Amygdala (tissue), 56 donors: ENCODE data around the gene GTF3C1.

Experiments used
- DNase-seq, 56 donors: peaks; one replicate each; lab custom pipeline; 2025; lab: John Stamatoyannopoulos, UW

The GTF3C1 gene

DNA sequence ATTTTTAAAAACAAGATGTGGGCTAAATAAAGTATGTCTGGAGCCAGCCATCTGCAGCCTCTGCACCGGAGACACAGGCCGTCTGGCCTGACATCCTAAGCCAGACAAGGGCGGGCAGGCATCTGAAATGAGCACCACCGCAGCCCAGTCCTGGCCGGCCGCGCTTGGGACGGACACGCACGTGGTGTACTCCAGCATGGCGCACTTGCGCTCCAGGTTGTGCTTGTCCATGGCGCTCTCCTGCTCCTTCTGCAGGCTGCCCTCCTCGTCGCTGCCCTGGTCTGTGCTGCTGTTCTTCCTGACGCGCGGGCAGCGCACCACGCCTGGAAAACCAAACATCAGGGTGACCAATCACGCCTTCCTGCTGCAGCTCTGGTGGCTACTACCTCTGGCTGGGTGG is 60.3 kb downstream of the GTF3C1 start:
- DNase-seq: no peak

DNA sequence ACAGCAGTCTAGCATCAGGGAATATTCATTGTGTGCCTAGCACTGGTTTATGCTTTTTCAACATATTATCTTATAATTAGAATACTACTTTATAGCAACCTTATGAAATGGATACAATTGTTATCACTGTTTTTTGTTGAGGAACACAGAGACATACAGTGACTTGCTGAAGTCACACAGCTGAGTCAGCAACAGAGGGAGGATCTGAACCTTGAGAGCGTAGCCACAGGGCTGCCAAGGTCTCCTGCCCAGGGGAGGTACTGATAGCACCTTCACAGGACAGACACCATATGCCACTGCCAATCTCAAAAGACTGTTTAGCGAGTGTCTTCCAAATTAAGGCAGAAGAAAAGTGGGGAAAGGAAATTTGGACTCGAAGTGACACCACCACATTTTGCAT is 63.0 kb downstream of the GTF3C1 start:
- no peak for DNase-seq

DNA sequence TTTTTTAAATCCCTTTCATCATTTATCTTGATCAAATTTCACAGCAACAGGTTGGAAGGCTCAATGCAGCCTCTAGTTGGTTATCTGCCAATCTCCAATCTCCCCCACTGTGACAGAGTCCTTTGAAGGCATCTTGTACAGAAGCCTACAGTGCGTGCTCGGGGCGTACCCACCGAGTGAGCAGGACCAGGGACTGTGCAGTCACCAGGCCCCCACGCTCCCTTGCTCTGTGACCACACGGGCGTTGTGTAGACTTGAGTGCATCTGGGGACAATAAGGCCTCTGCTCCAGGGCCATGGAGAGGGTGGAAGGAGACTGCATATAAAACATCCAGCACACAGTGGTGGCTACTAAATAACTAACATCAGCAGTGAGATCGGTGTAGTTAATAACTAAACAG is 63.4 kb downstream of the GTF3C1 start:
- no peak for DNase-seq

DNA sequence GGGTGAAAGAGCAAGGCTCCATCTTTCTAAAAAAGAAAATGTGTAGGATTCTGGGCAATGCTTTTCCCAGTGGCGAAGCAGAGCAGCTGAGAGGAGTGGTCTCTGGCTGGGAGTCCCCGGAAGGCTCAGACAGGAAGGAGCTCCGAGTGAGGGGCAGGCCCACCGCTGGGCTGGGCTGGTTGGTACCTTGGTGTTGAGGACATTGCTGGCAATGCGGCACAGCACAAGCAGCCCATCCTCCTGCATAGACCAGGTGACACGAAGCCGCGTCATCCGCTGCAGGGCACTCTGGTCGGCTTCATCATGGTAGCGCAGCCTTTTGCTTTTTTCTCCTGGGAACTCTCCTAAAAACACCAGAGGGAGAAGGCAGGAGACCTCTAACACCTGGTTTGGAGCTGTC is 63.9 kb downstream of the GTF3C1 start:
- DNase-seq: no peak

DNA sequence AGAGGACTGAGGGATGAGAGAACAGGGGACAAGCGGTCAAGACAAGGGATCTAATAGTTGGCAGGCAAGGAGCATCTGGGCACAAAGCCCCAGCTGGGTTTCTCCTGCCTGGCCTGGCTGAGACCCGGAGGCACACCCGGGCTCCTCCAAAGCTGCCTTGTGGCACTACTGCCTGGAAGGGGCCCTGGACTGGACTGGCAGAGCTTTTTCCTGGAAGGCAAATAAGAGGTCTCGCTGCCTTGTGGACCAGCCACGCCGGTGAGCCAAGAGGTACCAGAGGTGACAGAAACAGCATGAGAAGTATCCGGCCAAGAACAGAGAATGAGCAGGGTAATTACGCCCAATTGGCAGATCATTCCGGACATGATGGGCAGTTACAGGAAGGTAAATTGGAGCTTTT is 64.6 kb downstream of the GTF3C1 start:
- DNase-seq: peak in 2 of 56 donors; percentile 5 to 27

DNA sequence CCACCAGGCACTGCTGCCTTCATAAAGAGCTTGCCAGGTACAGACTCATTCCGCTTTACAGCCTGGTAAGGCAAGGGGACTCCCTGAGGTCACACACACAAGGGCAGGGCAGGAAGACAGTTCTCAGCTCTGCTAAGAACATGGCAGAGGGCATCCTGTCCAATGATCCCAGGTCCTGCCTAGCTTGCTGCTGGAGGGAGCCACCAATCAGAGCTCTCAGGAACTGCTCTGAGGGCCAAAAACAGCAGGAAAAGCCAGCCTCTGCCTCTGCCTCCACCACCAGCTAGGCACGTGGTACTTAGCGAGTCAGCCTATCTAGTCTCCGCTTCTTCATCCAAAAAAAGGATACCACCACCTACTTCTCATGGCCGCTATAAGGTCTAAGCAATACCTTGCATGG is 66.1 kb downstream of the GTF3C1 start:
- no peak for DNase-seq

DNA sequence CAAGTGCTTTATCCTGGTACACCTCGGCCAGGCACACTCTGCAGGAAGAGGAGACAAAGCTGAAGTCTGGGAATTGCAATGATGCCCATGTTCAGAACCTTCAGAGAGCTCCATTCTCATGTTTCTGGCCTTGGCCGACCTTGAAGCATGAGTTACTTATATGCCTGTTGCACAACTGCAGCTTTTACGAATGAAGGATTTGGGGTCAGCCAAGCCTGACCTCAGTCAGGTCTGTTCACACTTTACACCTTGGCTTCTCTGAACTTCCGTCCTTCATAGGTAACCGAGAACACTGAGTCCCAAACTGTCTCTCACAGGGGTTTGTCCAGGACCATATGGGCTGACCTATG is 66.7 kb downstream of the GTF3C1 start:
- DNase-seq: no peak

DNA sequence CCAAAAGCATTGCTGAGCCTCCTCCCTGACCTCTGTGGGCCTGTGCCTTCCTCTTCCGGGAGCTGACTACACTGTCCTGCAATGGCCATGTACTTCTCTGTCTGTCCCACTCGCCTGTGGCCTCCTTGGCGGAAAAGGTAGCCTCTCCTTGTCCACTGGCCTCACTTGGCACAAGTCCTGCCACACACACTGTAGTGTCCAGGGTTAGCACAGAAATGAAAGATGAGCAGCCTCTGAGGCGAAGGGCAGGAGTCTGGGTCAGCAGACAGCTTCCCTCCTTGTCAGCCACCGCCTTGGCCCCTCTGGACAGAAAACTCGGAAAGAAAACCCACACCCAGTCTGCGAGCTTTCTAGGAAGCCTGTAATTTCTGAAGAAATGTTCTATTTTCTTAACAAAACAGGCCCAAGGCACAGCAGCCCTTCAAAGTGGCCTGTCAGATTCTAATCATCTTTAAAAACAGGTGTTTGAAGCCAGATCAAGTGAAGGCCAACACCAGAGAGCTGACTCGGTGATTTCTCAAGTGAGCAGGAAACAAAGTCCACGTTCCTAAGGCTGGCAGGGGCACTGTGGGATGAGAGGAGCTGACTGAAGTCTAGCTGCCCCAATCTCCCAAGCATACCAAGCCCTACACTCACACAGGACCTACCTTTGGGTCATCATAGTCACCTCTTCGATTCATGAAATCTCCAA is 67.2 kb downstream of the GTF3C1 start:
- DNase-seq: no peak

DNA sequence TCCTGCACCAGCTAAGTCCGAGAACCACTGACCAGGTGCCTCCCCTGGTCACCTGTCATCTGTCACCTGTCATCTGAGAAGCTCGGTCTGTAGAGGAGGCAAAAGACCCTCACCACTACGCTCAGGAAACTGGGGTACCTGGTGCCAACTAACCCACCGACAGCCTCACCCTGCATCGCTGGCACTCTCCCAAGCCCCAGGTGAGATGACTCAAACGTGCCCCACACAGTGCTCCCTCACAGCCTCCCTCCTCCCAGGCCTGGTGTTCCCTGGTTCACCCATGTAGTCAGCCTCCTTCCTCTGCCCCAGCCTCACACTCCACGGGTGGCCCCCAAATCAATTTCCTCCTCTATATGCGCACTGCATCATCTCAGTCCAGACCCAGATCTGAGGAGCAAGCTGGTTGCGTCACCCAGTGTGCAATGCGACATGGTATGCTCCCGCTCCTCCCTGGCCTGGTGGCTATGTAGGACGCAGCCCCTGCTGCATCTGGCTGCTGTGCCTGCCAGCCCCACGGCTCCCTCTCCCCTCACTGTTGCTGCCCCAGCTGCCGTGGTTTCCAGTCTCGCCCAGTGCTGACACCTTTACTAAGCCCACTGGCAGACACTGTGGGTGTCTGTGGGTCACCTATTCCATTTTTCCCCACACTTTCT is 68.3 kb downstream of the GTF3C1 start:
- DNase-seq: no peak

DNA sequence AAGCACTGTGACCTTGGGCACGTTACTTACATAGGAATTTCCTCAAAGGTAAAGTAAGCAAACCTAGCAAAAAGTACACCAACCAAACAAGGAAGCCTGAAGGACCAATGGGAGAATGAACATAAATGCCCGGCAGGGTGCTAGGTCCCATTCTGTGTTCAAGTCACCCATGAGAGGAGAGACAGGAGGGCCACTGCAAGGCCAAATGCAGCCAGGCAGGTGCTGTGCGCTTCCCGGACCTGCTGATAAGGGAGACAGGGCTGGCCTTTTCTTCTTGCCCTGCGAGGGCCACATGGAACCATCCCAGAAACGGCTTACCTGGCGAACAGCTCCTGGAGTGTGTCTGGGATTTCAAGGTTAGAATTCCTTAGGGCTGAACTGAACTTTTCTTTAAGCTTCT is 69.0 kb downstream of the GTF3C1 start:
- DNase-seq: no peak

DNA sequence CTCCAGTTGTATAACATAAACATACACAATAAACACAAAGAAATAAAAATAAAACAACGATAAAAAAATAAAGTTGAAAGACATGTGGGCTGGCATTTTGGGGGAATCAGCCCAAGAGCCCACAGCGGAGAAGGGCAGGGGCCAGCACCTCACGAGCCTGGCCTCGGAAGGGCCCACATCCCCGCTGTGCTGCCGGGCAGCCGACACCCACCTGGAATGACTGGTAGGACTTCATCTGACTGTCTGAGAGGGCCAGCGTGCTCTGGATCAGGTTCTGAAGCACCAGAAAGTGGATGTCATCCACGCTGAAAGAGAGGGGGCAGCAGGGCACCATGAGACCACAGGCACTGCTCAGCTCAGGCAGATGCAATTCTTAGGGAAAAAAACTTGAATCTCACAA is 73.5 kb downstream of the GTF3C1 start:
- DNase-seq: no peak

DNA sequence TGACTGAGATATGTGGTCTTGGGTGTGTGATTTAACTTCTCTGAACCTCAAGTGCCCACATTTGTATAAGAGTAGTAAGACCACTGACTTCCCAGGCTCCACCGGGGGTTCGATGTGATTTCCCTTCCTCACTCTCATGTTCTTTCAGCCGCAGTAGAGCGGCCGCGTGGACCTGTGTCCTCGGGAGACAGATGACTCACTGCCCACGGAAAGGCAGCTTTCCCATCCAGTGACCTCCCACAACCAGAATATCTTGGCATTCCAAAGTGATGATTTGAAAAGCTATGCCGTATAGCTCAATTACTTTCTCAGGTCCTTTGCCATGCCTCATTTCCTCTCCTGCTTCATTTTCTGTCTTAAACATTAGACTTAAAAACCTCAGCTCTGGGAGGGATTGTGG is 74.2 kb downstream of the GTF3C1 start:
- no peak for DNase-seq

DNA sequence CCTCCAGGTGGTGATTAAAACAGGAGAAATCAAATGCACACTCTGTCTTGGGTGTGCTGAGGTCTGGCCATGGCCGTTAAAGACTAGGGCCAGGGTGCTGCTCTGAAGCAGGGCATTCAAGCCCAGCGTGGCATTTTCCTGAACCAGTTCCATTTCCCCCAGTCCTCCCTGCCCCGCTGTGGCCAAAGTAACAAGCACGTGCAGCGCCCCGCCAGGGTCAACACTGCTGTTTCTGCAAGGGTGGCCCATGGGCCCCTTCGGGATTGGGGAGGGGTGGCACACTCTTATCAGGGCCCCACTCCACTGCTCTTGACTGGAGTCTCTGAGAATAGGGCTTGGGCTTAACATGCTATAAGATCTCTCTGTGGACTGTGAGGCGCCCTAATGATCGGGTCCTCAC is 74.8 kb downstream of the GTF3C1 start:
- DNase-seq: no peak

DNA sequence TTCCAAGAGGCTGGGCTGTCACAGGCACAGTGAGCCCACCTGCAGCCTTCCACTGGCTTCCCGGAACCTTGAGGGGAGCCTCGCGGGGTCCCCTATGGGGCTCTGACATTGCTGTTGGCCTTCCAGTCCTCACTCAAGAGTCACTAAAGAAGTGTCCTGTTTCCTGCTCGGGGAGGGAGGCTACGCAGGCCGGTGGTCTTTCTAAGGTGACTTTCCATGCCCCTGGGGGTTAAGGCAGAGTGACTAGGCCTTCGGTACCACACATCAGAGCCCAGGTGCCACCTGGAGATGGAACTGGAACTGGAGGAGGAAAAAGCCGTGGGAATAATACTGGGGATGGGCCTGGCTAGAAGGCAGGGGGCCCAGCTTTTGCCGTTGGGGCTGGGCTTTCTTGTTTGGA is 75.7 kb downstream of the GTF3C1 start:
- no peak for DNase-seq

DNA sequence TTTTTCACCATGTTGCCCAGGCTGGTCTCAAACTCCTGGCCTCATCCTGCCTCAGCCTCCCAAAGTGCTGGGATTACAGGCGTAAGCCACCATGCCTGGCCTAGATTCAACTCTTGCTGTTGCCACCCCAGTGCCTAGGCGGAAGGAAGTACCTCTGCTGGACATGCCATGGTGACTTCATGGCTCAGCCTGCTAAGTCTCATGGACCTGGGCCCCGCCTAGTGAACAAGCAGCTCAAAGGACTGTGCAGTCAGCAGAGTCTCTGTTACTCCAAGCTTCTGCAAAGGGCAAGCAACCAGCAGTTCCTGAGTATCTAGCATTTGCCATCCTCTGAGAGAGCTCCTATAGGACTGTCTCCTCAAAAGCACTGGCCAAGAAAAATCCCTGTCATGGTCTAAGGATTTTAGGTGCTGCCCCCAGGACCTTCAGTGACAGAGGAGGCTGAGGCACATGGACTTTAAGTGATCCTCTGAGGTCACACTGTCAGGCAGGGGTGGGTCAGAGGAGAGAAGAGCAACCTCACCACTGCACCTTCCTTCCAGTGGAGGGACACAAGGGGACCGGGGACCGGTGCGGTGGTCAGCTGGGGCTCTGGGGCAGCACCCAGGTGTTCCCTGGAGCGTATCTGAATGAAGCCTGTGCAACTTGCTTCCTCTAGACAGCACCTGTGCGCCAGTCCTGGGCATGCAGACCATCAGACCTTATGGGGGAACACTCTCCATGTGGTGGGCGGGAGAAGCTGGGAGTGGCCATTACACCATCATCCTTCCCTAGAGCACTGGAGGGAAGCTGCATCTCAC is 76.4 kb downstream of the GTF3C1 start:
- no peak for DNase-seq

DNA sequence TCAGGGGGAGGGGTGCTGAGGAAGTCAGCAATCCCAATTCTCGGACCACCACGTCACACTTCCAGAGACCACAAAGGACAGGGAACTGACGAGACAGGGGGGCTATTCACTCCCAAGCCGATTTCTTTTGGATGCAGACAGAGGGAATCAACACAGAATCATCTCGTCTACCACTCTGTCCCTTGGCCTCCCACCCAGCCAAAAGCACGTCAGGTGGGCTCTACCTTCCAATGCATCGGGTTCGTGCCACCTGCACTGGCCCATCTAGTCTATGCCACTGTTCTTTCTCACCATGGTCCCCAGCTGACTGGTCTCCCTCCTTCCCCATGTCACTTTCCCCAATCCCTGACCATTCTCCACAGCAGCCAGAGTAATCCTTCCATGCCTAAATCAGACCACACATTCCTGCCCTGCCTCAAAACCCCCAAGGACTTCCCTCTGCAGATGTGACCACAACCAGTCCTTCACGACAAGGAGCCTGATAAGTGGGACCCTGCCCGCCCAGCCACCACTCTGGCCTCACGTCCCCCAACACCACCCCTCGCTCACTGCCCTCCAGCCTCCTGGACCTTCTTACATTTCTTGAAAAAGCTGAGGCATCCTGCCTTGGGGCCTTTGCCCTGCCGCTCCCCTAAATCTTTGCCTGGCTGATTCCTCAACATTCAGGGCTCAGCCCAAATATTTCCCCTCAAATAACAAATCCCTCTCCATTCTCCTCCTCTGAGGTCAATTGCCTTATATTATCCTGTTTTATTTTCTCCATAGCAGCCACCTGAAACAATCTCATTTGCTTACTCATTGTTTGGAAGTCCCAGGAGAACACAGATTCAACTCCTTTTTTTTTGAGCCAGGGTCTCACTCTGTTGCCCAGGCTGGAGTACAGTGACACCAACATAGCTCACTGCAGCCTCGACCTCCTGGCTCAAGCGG is 77.4 kb downstream of the GTF3C1 start:
- DNase-seq: no peak

DNA sequence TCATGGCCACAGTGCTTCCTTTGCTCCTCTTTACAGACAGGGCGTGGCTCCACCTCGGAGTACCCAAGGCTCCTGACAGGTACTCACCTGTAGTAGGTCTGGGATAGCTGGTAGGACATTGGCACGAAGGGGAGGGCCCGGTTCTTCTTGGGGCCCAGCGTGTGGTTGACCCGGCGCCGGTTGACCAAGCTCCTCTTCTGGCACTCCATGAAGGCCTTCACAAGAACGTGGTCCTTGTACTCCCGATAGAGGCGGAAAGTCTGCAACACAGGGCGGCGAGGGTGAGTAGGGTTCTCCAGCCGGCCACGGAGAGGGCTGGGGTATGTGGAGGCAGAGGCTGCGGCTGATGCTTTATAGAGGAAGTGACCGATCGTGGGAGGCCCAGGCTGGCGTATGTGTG is 78.1 kb downstream of the GTF3C1 start:
- DNase-seq: no peak

DNA sequence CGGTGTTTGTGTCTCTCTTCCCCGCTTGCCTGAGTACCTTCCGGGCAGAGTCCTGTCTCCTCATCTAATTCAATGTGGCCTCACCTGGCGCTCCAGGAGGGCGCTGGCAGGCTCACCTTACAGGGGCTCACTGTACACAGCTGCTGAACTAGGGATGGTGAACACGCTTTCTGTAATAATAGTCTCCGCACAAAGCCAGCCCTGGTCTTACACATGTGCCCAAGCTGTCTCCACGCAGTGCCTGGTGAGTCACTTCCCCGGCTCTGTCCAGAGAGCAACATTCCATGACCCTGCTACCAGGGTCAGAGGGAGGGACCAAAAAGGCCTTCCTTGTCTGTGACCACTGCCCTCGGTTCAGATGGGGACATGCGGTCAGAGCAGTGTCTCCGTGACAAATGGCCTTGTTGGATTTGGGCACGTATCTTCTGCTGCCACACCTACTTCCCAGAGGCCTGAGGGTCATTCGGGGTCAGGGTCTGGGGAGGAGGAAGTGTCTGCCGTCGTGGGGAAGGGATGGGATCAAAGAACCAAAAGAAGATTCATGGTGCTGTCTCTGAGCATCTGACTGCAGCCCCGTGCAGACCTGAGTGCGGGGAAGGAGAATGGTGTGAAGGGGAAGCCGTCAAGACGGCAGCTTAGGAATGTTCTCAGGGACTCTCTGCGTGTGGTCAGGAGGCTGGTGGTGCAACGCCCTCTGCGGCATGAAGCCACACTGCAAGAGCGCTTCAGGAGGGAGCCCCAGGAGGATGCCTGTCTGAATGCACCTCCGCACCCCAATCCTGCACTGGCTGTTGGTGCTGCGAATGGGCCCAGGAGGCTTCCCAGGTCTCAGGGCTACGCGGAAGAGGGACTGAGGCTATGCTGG is 78.9 kb downstream of the GTF3C1 start:
- no peak for DNase-seq

DNA sequence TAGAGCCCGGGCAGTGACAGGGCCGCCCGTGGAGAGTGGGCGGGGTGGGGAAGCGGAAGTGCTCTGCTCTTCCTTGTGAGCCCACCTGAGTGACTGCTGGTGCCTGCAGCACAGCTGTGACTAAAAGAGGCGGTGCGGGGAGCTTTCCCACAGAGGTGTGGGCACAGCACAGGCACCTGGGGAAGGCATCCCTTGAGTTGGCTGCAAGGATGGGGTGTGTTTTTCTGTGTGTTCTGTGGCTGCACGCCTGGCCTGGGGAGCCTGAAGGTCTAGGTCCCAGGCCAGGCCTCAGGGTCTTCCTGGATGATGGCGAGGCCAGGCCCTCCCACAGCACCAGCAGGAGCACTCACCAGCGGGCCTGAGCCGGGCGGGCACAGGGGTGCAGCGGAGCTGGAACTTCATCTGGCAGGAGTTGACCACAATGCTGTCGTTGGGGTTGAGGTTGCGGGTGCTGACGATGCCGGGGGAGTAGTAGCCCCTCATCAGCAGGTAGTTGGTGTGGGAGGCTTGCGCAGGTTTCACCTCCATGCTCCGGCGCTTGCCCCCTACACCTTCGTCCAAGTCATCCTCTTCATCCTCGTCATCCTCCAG is 80.7 kb downstream of the GTF3C1 start:
- DNase-seq: no peak
